ENCODE results near the gene UNC80.

The UNC80 gene

GRCh38 chr2:209808521-209808920 is 36.9 kb downstream of the UNC80 start:
- no peak for DNase-seq

GRCh38 chr2:209809256-209809655 is 37.6 kb downstream of the UNC80 start:
- DNase-seq: no peak

DNA sequence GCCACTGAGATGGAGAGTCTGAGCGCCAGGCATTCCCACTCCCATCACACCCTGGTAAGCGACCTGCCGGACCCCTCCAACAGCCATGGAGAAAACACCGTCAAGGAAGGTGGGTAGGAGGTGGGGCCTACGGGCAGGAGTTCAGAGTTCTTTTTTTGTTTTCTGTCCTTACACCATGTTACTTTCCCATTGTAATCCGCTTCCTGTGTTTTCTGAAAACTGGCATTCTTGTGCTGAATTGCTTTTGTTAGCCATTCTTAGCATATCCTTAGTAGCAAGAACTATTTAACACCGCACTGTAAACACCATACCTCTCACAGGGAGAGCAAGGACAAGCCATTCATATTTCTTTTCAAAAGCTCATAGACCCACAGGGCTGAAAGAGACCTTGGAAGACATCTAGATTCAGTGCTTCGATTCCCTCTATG is 46.2 kb downstream of the UNC80 start:
- DNase-seq: no peak

- no peak for DNase-seq
Observed at GRCh38 chr2:209818939-209819338, 47.3 kb downstream of the UNC80 start.

DNA sequence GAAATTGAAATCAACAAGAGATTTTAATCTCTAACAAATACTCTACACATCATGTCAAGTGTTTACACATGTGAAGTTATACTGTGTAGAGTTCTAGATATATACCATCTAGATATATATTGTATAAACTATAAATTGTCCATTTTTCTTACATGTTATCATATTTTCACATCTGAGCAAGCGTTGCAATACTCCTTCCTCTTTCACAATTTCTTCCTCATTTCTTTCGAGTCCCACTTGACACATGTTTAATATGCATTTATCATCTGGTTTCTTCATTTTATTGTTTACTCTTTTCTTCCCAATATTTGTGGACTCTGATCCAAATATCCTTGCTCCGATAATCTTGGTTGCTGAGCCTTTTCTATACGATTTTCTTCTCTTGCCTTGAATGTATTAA is 50.2 kb downstream of the UNC80 start:
- DNase-seq: no peak

GRCh38 chr2:209823484-209823883 is 51.9 kb downstream of the UNC80 start:
- no peak for DNase-seq

- no peak for DNase-seq
Observed at GRCh38 chr2:209824391-209824790, 52.8 kb downstream of the UNC80 start.

DNA sequence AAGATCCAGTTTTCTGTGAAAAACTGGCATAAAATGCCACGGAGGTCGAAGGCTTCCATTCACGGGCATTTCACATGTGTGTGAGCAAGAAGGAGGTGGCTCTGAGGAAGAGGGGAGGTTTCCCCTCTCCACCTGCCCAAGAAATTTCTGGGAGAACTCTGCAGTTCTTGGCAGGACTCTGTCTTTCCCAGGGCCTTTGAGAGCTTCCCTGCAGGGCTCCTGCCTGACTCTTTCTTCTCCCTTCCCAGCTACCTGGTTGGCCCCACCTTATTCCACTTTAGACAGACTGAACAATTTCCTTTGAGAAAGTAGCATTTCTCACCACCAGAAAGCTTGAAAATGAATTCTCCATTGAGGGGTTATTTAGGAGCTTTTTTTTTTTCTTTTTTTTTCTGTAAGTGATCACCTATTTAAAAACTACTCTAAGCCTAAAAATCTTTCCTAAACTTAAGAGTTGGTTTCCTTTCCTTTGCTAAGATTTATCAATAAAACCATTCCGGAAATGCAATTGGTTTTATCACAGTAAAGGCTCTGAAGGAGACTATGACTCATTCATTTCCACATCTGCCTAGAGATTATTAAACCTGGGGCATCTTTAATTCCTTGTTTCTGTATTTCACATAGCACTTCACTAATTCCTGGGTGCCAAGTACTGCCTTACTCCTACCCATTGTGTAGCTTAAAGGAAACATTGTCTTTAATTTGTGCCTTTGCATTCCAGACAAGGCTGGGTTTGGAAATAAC is 59.3 kb downstream of the UNC80 start:
- no peak for DNase-seq

DNA sequence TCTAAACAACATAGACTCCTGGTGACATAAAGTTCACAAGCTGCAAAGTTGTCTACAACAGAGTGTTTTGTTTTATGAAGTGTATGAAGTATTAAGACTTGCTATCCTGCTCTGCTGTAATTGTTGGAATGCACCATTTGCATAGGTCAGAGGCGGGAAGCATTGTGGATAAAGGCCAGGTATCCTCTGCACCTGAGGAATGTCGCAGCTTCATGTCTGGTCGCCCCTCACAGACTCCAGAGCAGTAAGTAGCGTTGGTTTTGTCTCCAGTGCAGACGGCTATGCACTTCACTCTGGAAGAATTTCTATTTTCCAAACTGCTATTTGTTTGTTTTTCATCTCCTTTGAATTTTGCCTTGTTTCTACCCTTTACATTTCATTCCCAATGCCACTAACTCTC is 63.1 kb downstream of the UNC80 start:
- no peak for DNase-seq

GRCh38 chr2:209840434-209840833 is 68.8 kb downstream of the UNC80 start:
- DNase-seq: no peak

DNA sequence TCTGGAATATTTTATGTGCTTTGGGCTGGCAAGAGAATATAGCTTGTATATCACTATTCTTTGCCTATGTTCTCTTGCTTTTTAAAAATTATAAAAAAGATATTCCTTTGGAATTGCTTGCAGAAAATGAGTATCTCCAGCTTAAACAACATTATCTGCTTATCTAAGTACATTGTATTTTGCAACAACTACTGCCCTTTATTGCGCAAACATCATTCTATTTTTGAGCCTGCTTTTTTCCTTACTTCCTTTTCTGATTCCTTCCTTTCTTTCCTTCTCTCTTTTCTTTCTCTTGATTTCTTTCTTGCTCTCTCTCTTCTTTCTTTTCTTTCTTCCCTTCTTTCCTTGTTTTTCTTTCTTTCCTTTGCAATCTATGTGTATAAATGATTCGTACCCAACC is 74.0 kb downstream of the UNC80 start:
- no peak for DNase-seq

- no peak for DNase-seq
Observed at GRCh38 chr2:209864716-209865295, 93.2 kb downstream of the UNC80 start.

- no peak for DNase-seq
Observed at GRCh38 chr2:209868271-209868994, 96.8 kb downstream of the UNC80 start.

DNA sequence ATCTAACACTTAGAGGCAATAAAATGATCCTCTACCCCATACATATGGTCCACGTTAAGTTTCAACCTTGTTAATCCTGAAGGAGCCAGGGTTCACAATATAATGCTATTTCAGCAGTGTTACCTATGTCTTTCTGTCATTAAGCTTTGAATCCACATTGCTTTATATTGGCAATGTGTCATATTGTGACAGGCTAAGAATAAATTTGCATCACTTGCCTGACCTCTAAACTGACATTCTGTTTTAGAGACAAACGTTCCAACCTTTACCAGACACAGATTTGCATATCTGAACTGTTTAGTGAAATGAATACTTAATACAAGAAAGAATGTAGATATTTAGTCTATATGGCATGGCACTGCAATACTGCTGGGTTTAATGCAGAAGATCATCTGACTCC is 98.4 kb downstream of the UNC80 start:
- no peak for DNase-seq

DNA sequence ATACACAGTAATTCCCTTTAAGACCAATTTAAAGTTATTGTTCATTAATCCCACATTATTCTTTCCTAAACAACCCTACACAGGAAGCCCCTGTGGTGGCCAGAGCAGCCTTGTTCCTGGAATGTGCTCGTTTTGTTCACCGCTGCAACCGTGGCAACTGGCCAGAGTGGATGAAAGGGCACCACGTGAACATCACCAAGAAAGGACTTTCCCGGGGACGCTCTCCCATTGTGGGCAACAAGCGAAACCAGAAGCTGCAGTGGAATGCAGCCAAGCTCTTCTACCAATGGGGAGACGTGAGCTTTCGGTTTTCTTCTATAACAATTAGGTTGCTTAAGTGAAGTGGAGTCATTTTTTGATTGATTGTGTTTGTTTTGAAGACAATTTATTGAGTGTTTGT is 101.0 kb downstream of the UNC80 start:
- DNase-seq: peak; percentile 23

DNA sequence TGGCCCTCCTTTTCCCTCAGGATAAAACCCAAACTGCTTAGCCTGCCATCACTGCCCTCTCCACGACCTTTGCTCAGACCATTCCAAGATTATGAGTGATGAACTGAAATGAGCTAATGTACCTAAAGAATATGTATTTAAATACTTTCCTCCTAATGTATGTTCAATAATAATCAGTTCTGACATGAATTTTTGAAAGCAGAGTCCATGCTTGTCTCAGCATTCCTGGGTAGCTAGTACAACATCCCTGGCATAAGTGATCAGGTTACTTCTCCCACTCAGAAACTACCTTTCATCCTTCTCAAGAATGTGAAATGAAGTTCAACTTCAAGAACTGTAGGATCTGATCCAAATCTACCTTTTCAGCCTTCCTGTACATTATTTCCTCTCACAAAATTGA is 103.6 kb downstream of the UNC80 start:
- no peak for DNase-seq

DNA sequence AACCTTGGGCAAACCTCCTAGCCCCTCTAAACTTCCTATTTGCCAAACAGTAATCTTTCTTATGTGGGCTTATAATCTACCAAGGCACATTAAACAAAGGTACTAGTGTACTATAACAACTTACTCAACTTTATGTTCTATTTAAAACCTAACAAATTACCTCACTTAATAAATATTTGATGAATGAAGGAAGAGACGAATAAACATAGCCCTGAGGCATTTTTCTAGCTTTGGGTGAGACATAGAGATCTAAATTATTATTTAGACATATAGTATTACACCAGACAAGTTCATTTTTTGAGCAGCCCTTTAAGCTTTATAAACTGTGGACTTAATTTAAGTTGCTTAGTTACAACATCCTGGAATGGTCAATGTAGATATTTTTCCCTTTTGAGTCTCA is 104.6 kb downstream of the UNC80 start:
- peak; percentile 15 for DNase-seq

- DNase-seq: no peak
Observed at GRCh38 chr2:209878701-209879100, 107.1 kb downstream of the UNC80 start.

DNA sequence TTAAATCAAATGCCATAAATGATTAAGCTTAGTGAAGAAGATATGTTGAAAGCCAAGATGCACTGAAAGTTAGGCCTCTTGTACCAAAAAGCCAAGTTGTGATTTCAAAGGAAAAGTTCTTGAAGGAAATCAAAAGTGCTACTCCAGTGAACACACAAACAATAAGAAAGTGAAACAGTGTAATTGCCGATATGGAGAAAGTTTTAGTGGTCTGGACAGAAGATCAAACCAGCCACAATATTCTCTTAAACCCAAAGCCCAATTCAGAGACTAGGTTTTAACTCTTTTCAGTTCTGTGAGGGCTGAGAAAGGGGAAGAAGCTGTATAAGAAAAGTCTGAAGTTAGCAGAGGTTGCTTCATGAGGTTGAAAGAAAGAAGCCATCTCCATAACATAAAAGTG is 129.0 kb downstream of the UNC80 start:
- DNase-seq: no peak

- DNase-seq: no peak
Observed at GRCh38 chr2:209901172-209901571, 129.5 kb downstream of the UNC80 start.

GRCh38 chr2:209905691-209906090 is 134.1 kb downstream of the UNC80 start:
- DNase-seq: no peak

- no peak for DNase-seq
Observed at GRCh38 chr2:209907746-209908145, 136.1 kb downstream of the UNC80 start.

GRCh38 chr2:209908511-209908910 is 136.9 kb downstream of the UNC80 start:
- peak; percentile 6 for DNase-seq

GRCh38 chr2:209911486-209911885 is 139.9 kb downstream of the UNC80 start:
- DNase-seq: no peak

Measured in EL (cell line).